H1 (cell line): Measurements from ENCODE around the gene TAS1R3. TPM values are rescaled to one million over a fixed set of nuclear protein-coding genes. Genes with fewer than 3 reads are reported as not detected.

Experiments used
- RXRA ChIP-seq: IDR thresholded peaks from 2 replicates; pipeline ENCODE4 v1.6.1; 2011; ENCODE audit warnings: low read depth, mild to moderate bottlenecking, low read length, moderate library complexity; ENCODE audit not compliant: insufficient read depth
- SRF ChIP-seq: IDR thresholded peaks from 2 replicates; pipeline ENCODE4 v1.6.1; 2011; ENCODE audit warnings: mild to moderate bottlenecking, low read depth, low read length, moderate library complexity
- polyA plus RNA-seq, 7 experiments: library from polyadenylated mRNA; depleted of rRNA in 3 of 7; stranded (reverse) in 5 of 7; unstranded in 2 of 7; fragments of >200 nt in 5 of 7; fragments of 200-250 nt in 2 of 7; gene quantifications; 1 replicate in 5 of 7; 2 replicates in 1 of 7; 4 replicates in 1 of 7; pipeline versions ENCODE4 v1.2.1 to v1.2.3, GENCODE V29; 2011 to 2013; ENCODE audit warnings: missing spikeins in 2 of 7, mixed read lengths in 2 of 7
- total RNA-seq: library from RNA; stranded (reverse); fragmentation: NEBNext Ultra II Directional; extraction: Animal tissue kit (Norgen Biotek cat#: 25700); gene quantifications from 2 replicates; pipeline ENCODE4 v1.2.1, GENCODE V29; 2021

Gene TAS1R3
- total and polyA plus RNA-seq, 2 of the 8 experiments (the other 6 are each of a cell fraction or from before 2014, with no cell fraction given), result 0.03 to 0.19 TPM

- TF ChIP-seq SRF (no peak), RXRA (no peak)
Measured at GRCh38 chr1:1361982-1362423, 30.9 kb downstream of the TAS1R3 start (continued).
